ENCODE results near the gene VPS33A. TPM values are rescaled to one million over a fixed set of nuclear protein-coding genes. Genes with fewer than 3 reads are reported as not detected.

The VPS33A gene
- total RNA-seq, 1 experiment from 2014 or later, result 37.6 TPM

GRCh38 chr12:122293081-122293480 is 26.8 kb upstream of the VPS33A start:
- DNase-seq (ENCODE audit: low spot score) (no peak), ATAC-seq (no peak)
- no peaks in the 10 kb centered on the region for H3K4me1 Mint-ChIP-seq
- ChIA-PET CTCF (interaction anchor here (0.7 kb wide), 1 partner anchor 13 kb away, joined by 3 read pairs; no protein-coding TSS in a partner anchor), POLR2A (no interaction called here)
- TF ChIP-seq ARID4B (CRISPR knock-in tag; IDR thresholded peaks at IDR 0.05; ENCODE audit: borderline replicate concordance), result no peak
- TF ChIP-seq OVOL2 (CRISPR knock-in tag; IDR thresholded peaks at IDR 0.05; ENCODE audit: borderline replicate concordance), result no peak
- no peak for TF ChIP-seq EMX1 (CRISPR knock-in tag; IDR thresholded peaks at IDR 0.05)
- no peak for TF ChIP-seq ETV6 (CRISPR knock-in tag; IDR thresholded peaks at IDR 0.05)
- TF ChIP-seq GTF2I (CRISPR knock-in tag; conservative IDR thresholded peaks at IDR 0.05), result no peak
- TF ChIP-seq TEAD4 (CRISPR knock-in tag; IDR thresholded peaks at IDR 0.05), result no peak
- TF ChIP-seq IRF1 (CRISPR knock-in tag; IDR thresholded peaks at IDR 0.05), result no peak
- TF ChIP-seq ZNF425 (CRISPR knock-in tag; conservative IDR thresholded peaks at IDR 0.05), result no peak
- no peak overlapping the region for H3K4me3 Mint-ChIP-seq
- peaks cover 4% of the 10 kb centered on the region; the same call in 1 of the 2 replicates for H3K9me3 Mint-ChIP-seq
- H3K27me3 Mint-ChIP-seq (ENCODE audit: low read depth), result no peaks in the 10 kb centered on the region
- H3K36me3 Mint-ChIP-seq, result no peaks in the 10 kb centered on the region
- H3K27ac Mint-ChIP-seq, result no peak overlapping the region

GRCh38 chr12:122291431-122291830 is 25.1 kb upstream of the VPS33A start:
- no peak for DNase-seq (ENCODE audit: low spot score)
- H3K9me3 Mint-ChIP-seq, result peaks cover 4% of the 10 kb centered on the region; the same call in 1 of the 2 replicates
- no peaks in the 10 kb centered on the region for H3K27me3 Mint-ChIP-seq (ENCODE audit: low read depth)
- H3K27ac Mint-ChIP-seq, result no peak overlapping the region
- ATAC-seq, result no peak
- H3K4me3 Mint-ChIP-seq, result no peak overlapping the region
- POLR2A ChIA-PET, result no interaction called here
- H3K36me3 Mint-ChIP-seq, result no peaks in the 10 kb centered on the region
- H3K4me1 Mint-ChIP-seq, result no peaks in the 10 kb centered on the region
- CTCF ChIA-PET, result no interaction called here
- TF ChIP-seq CTCF (IDR thresholded peaks at IDR 0.05), result no peak
- TF ChIP-seq ZNF121 (CRISPR knock-in tag; IDR thresholded peaks at IDR 0.05), result no peak
- TF ChIP-seq SMAD4 (CRISPR knock-in tag; IDR thresholded peaks at IDR 0.05), result no peak
- no peak for TF ChIP-seq TCF7 (CRISPR knock-in tag; IDR thresholded peaks at IDR 0.05; ENCODE audit: low read depth)
- TF ChIP-seq E2F1 (CRISPR knock-in tag; IDR thresholded peaks at IDR 0.05), result no peak
- TF ChIP-seq IRF2 (CRISPR knock-in tag; IDR thresholded peaks at IDR 0.05; ENCODE audit: borderline replicate concordance, low read depth), result no peak
- no peak for TF ChIP-seq RELA (CRISPR knock-in tag; IDR thresholded peaks at IDR 0.05; ENCODE audit: borderline replicate concordance)
- TF ChIP-seq ATF2 (CRISPR knock-in tag; IDR thresholded peaks at IDR 0.05; ENCODE audit: borderline replicate concordance, low read depth), result no peak
- no peak for TF ChIP-seq NR3C1 (CRISPR knock-in tag; conservative IDR thresholded peaks at IDR 0.05; ENCODE audit: low read depth)
- TF ChIP-seq E2F5 (CRISPR knock-in tag; IDR thresholded peaks at IDR 0.05), result no peak
- TF ChIP-seq ATF6 (CRISPR knock-in tag; IDR thresholded peaks at IDR 0.05), result no peak
- no peak for TF ChIP-seq GABPB1 (CRISPR knock-in tag; IDR thresholded peaks at IDR 0.05)
